K562 (cell line): ENCODE data around the gene MADCAM1. TPM values are rescaled to one million over a fixed set of nuclear protein-coding genes. Genes with fewer than 3 reads are reported as not detected.

Experiments
- ATAC-seq: fragments of 200-7000 bp; cut with Tn5 transposase; 3 replicates; pipeline ENCODE4 v1.9.1; 2020; ENCODE audit warnings: moderate library complexity
- BruUV-seq: library from RNA; stranded (reverse); fragments of 400-500 nt; replicated peaks from 2 replicates; lab custom pipeline; 2021; lab: Mats Ljungman, UMichigan
- CTCF ChIA-PET: fragments of 300-600 bp; formaldehyde crosslinking; extraction: SDS; loops from one replicate; lab custom pipeline; 2021; ENCODE audit warnings: low intra/inter-chr PET ratio; lab: Yijun Ruan, JAX
- POLR2A ChIA-PET: fragments of 300-600, 350-650 bp; sonication (Branson Sonifier 250); formaldehyde crosslinking; extraction: SDS; loops from one replicate; lab custom pipeline; 2021; ENCODE audit warnings: antibody characterized with exemption, inconsistent platforms; lab: Yijun Ruan, JAX
- DNase-seq, 4 experiments: peaks; one replicate each; pipeline versions ENCODE4 v3.0.0 to v3.0.0-alpha.2; 2011 to 2018; ENCODE audit warnings: low spot score in 3 of 4, mixed read lengths in 3 of 4; ENCODE audit errors: extremely low read depth in 1 of 4
- FAIRE-seq: peaks from 2 replicates; lab custom pipeline; 2011; peaks lifted over from hg19 to GRCh38; lab: Jason Lieb, UNC
- H2AFZ ChIP-seq: 2 replicates; pipeline ENCODE4 v1.6.0; 2011; ENCODE audit warnings: low read depth, low read length, control low read depth, inconsistent platforms
- H3K27ac ChIP-seq: fragments of 200-600 bp; 3 replicates; pipeline ENCODE4 v1.8.0; 2011; ENCODE audit warnings: low read depth, mild to moderate bottlenecking, control low read depth, inconsistent platforms, low read length, moderate library complexity, mixed read lengths; ENCODE audit errors: extremely low read depth
- H3K27me3 ChIP-seq, 2 experiments: fragments of 300-600 bp in 1 of 2; 2 replicates in 1 of 2; 3 replicates in 1 of 2; pipeline versions ENCODE4 v1.6.0 to v1.8.0; 2011; ENCODE audit warnings: inconsistent platforms in 2 of 2, low read length in 2 of 2, mild to moderate bottlenecking in 1 of 2, mixed read lengths in 1 of 2, moderate library complexity in 1 of 2; ENCODE audit not compliant: control insufficient read depth in 2 of 2, insufficient read depth in 2 of 2
- H3K36me3 ChIP-seq: fragments of 300-600 bp; 3 replicates; pipeline ENCODE4 v1.8.0; 2011; ENCODE audit warnings: mild to moderate bottlenecking, low read length, inconsistent platforms; ENCODE audit not compliant: control insufficient read depth, insufficient read depth
- H3K4me1 ChIP-seq, 2 experiments: fragments of 200-600 bp in 1 of 2; replicated peaks in 1 of 2; 2 replicates in 1 of 2; 3 replicates in 1 of 2; pipeline versions ENCODE4 v1.5.1 to v1.8.0; 2011; ENCODE audit warnings: inconsistent platforms in 2 of 2, low read length in 2 of 2, mild to moderate bottlenecking in 1 of 2, mixed read lengths in 1 of 2, moderate library complexity in 1 of 2; ENCODE audit not compliant: control insufficient read depth in 2 of 2, insufficient read depth in 2 of 2
- H3K4me2 ChIP-seq: 2 replicates; pipeline ENCODE4 v1.6.1; 2011; ENCODE audit warnings: low read length, control low read depth, inconsistent platforms, mixed read lengths; ENCODE audit not compliant: insufficient read depth
- H3K4me3 ChIP-seq: fragments of 200-600 bp; sonication (generic), shearing (Covaris generic); 2 replicates; pipeline ENCODE4 v1.5.1; 2016; ENCODE audit warnings: control low read depth, inconsistent platforms
- H3K79me2 ChIP-seq: fragments of 200-600 bp; 3 replicates; pipeline ENCODE4 v1.8.0; 2011; ENCODE audit warnings: low read length, inconsistent platforms; ENCODE audit not compliant: control insufficient read depth, insufficient read depth
- H3K9ac ChIP-seq, 2 experiments: 2 replicates each; pipeline versions ENCODE4 v1.6.0 to v1.6.1; 2011; ENCODE audit warnings: low read depth in 2 of 2, low read length in 2 of 2, control low read depth in 1 of 2, inconsistent platforms in 1 of 2, mild to moderate bottlenecking in 1 of 2, mixed read lengths in 1 of 2; ENCODE audit not compliant: insufficient read depth in 1 of 2
- H3K9me1 ChIP-seq: one replicate; pipeline ENCODE4 v1.6.0; 2011; ENCODE audit warnings: inconsistent platforms, mild to moderate bottlenecking, low read length, moderate library complexity; ENCODE audit not compliant: control insufficient read depth, insufficient read depth
- H3K9me3 ChIP-seq: replicated peaks from 2 replicates; pipeline ENCODE4 v1.5.1; 2011; ENCODE audit warnings: low read depth, low read length, inconsistent platforms; ENCODE audit not compliant: control insufficient read depth, insufficient read depth
- H4K20me1 ChIP-seq: replicated peaks from 2 replicates; pipeline ENCODE4 v1.6.1; 2011; ENCODE audit warnings: low read length, inconsistent platforms, mixed read lengths; ENCODE audit not compliant: control insufficient read depth, insufficient read depth
- BCOR ChIP-seq: fragments of 450-650 bp; IDR thresholded peaks from 2 replicates; pipeline ENCODE4 v1.6.1; 2016
- CBX1 ChIP-seq: sonication (generic); IDR thresholded peaks from 2 replicates; pipeline ENCODE4 v1.6.1; 2016; ENCODE audit warnings: antibody characterized with exemption, low read depth, mild to moderate bottlenecking
- CBX8 ChIP-seq: fragments of 200-600 bp; sonication (generic); IDR thresholded peaks from 2 replicates; pipeline ENCODE4 v1.6.1; 2012; ENCODE audit warnings: borderline replicate concordance, mixed run types, low read depth, mild to moderate bottlenecking, moderate library complexity, mixed read lengths, low read length, control low read depth, inconsistent platforms; ENCODE audit not compliant: poor library complexity, severe bottlenecking; ENCODE audit errors: extremely low read depth
- CHCHD3 ChIP-seq: fragments of 250-450 bp; sonication (Bioruptor Pico); IDR thresholded peaks from 2 replicates; pipeline ENCODE4 v2.1.2; 2022; ENCODE audit warnings: mild to moderate bottlenecking
- ELF1 ChIP-seq: fragments of 200-800 bp; sonication (Bioruptor generic); IDR thresholded peaks from 2 replicates; pipeline ENCODE4 v1.6.1; 2016; ENCODE audit warnings: missing genetic modification characterization, missing compliant biosample characterization
- SRF ChIP-seq, 2 experiments: fragments of 250-450, 450-650 bp in 1 of 2; sonication (Bioruptor Pico) in 1 of 2; sonication (generic) in 1 of 2; formaldehyde crosslinking; IDR thresholded peaks; 2 replicates each; pipeline versions ENCODE4 v1.5.0 to v1.5.1; 2020 to 2022; ENCODE audit warnings: mild to moderate bottlenecking in 1 of 2, missing genetic modification reagents in 1 of 2
- TBL1XR1 ChIP-seq, 2 experiments: IDR thresholded peaks; 2 replicates each; pipeline ENCODE4 v1.6.1; 2012; ENCODE audit warnings: improper control_type of control experiment in 2 of 2, low read length in 2 of 2, mild to moderate bottlenecking in 1 of 2
- ZBTB1 ChIP-seq: sonication (generic); formaldehyde crosslinking; IDR thresholded peaks from 2 replicates; pipeline ENCODE4 v1.8.1; 2023; ENCODE audit warnings: missing genetic modification reagents, low read depth, mild to moderate bottlenecking, borderline replicate concordance
- ZBTB7A ChIP-seq: IDR thresholded peaks from 2 replicates; pipeline ENCODE4 v1.6.1; 2011; ENCODE audit warnings: low read depth, mild to moderate bottlenecking, low read length, moderate library complexity, borderline replicate concordance; ENCODE audit not compliant: control insufficient read depth
- ZNF445 ChIP-seq: fragments of 250-450 bp; sonication (Bioruptor Pico); IDR thresholded peaks from 2 replicates; pipeline ENCODE4 v1.4.0; 2020; ENCODE audit warnings: low read depth, mild to moderate bottlenecking, moderate library complexity
- ZNF584 ChIP-seq: fragments of 200-800 bp; sonication (Bioruptor generic); IDR thresholded peaks from 2 replicates; pipeline ENCODE4 v1.6.1; 2016; ENCODE audit warnings: low read depth, mild to moderate bottlenecking, missing genetic modification characterization, missing compliant biosample characterization
- WGBS: fragments of 100-300 bp; shearing (Covaris generic); methylation state at CpG from one replicate; pipeline ENCODE4 v1.1.6; 2016; ENCODE audit warnings: low coverage, mixed read lengths; ENCODE audit not compliant: insufficient coverage; ENCODE audit errors: missing lambda C conversion rate; 5-methylcytosine and 5-hydroxymethylcytosine counted together
- in situ Hi-C: fragments of 300-500 bp; cut with MboI; formaldehyde crosslinking; loops from 4 replicates; pipeline ENCODE4 v1.15.0; 2018; ENCODE audit warnings: inconsistent platforms, mixed read lengths
- intact Hi-C: fragments of 100-400 bp; cut with micrococcal nuclease; formaldehyde crosslinking; loops from 2 replicates; pipeline ENCODE4 v1.14.2; 2022
- polyA plus RNA-seq, 8 experiments: library from polyadenylated mRNA; depleted of rRNA in 4 of 8; stranded (reverse) in 5 of 8; unstranded in 3 of 8; fragments of >200 nt; fragmentation: Nextera tagmentation in 2 of 8; fragmentation: Illumina TruSeq in 1 of 8; extraction: Ambion mirVana in 2 of 8; extraction: Trizol in 1 of 8; gene quantifications; 2 replicates each; pipeline versions ENCODE4 v1.2.1 to v1.2.3, GENCODE V29; 2011 to 2014; ENCODE audit warnings: inconsistent platforms in 1 of 8, missing spikeins in 1 of 8
- total RNA-seq, 7 experiments: library from RNA; depleted of rRNA in 6 of 7; stranded (reverse); fragments of >200 nt in 6 of 7; fragmentation: Illumina TruSeq in 2 of 7; extraction: Trizol in 2 of 7; gene quantifications; 2 replicates each; pipeline versions ENCODE4 v1.2.1 to v1.2.3, GENCODE V29; 2011 to 2021; ENCODE audit warnings: low replicate concordance in 1 of 7
- TF ChIP-seq, protein P1 (sequence below): fragments of 450-650 bp; formaldehyde crosslinking; IDR thresholded peaks from 2 replicates; pipeline ENCODE4 v1.4.0; 2020; ENCODE audit warnings: mild to moderate bottlenecking, moderate library complexity
- TF ChIP-seq, protein P2 (sequence below): sonication (generic); formaldehyde crosslinking; IDR thresholded peaks from 2 replicates; pipeline ENCODE4 v1.8.1; 2023; ENCODE audit warnings: mild to moderate bottlenecking, missing genetic modification reagents
- TF ChIP-seq, protein P3 (sequence below): sonication (generic); formaldehyde crosslinking; IDR thresholded peaks from 2 replicates; pipeline ENCODE4 v1.8.0; 2022; ENCODE audit warnings: missing genetic modification reagents, mild to moderate bottlenecking, moderate library complexity, borderline replicate concordance
- TF ChIP-seq, protein P4 (sequence below): fragments of 450-650 bp; IDR thresholded peaks from 2 replicates; pipeline ENCODE4 v1.6.1; 2018; ENCODE audit warnings: mild to moderate bottlenecking, low read depth; ENCODE audit not compliant: partially characterized antibody

The MADCAM1 gene
- total and polyA plus RNA-seq, 9 of the 15 experiments (the other 6 are each of a cell fraction or from before 2014, with no cell fraction given), result 0.09 to 0.36 (median 0.09) TPM; not detected in 6

DNA sequence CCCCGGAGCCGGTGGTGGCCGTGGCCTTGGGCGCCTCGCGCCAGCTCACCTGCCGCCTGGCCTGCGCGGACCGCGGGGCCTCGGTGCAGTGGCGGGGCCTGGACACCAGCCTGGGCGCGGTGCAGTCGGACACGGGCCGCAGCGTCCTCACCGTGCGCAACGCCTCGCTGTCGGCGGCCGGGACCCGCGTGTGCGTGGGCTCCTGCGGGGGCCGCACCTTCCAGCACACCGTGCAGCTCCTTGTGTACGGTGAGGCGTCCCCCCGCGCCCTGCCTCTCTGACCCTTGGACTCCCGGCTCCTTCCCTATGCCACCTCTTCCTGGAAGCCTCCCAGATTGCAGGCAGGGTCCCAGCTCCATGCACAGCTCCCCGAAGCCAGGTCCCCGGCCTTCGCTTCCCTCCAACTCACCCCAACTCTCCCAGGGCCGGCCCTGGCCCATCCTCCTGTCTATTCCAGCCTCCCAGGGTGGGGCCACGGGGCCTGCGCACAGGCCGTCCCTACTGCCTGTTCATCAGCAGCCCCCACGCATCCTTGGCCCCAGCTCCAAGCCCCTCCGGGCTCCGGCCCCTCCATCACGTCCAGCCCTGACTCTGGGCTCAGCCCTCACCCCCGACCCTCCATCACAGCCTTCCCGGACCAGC is 1.7 kb downstream of the MADCAM1 start:
- H3K36me3 ChIP-seq, result no peaks in the 10 kb centered on the region
- H3K4me1 ChIP-seq, result peaks cover 0 to 50% of the 10 kb centered on the region in 2 experiments; a peak in 3 of 5 replicates
- ChIA-PET CTCF (no interaction called here), POLR2A (interaction anchor here (0.9 kb wide), 1 partner anchor 10 kb away, joined by 4 read pairs; no protein-coding TSS in a partner anchor)
- H3K4me3 ChIP-seq, result no peak overlapping the region
- no peak for FAIRE-seq
- DNase-seq, result no peak
- no peak overlapping the region for H3K4me2 ChIP-seq
- in situ Hi-C loops, result no loop called here
- no TSS peak for BruUV-seq
- ATAC-seq, result peak; percentile 39; the same call in 2 of the 3 replicates
- H3K27ac ChIP-seq, result no peak overlapping the region
- no peaks in the 10 kb centered on the region for H3K79me2 ChIP-seq
- H3K9me3 ChIP-seq, result no peaks in the 10 kb centered on the region
- 26% methylated on average over 13 of the region's 50 CpGs for WGBS
- no peaks in the 10 kb centered on the region for H3K27me3 ChIP-seq
- no peaks in the 10 kb centered on the region for H3K9me1 ChIP-seq
- no peak overlapping the region for H3K9ac ChIP-seq
- intact Hi-C loops, result no loop called here
- no peak overlapping the region for H2AFZ ChIP-seq
- H4K20me1 ChIP-seq, result no peaks in the 10 kb centered on the region
- TF ChIP-seq, protein P1, sequence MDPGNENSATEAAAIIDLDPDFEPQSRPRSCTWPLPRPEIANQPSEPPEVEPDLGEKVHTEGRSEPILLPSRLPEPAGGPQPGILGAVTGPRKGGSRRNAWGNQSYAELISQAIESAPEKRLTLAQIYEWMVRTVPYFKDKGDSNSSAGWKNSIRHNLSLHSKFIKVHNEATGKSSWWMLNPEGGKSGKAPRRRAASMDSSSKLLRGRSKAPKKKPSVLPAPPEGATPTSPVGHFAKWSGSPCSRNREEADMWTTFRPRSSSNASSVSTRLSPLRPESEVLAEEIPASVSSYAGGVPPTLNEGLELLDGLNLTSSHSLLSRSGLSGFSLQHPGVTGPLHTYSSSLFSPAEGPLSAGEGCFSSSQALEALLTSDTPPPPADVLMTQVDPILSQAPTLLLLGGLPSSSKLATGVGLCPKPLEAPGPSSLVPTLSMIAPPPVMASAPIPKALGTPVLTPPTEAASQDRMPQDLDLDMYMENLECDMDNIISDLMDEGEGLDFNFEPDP (CRISPR knock-in tag), result no peak
- TF ChIP-seq, protein P2, sequence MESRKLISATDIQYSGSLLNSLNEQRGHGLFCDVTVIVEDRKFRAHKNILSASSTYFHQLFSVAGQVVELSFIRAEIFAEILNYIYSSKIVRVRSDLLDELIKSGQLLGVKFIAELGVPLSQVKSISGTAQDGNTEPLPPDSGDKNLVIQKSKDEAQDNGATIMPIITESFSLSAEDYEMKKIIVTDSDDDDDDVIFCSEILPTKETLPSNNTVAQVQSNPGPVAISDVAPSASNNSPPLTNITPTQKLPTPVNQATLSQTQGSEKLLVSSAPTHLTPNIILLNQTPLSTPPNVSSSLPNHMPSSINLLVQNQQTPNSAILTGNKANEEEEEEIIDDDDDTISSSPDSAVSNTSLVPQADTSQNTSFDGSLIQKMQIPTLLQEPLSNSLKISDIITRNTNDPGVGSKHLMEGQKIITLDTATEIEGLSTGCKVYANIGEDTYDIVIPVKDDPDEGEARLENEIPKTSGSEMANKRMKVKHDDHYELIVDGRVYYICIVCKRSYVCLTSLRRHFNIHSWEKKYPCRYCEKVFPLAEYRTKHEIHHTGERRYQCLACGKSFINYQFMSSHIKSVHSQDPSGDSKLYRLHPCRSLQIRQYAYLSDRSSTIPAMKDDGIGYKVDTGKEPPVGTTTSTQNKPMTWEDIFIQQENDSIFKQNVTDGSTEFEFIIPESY (CRISPR knock-in tag), result peak; percentile 94
- TF ChIP-seq ZNF584 (CRISPR knock-in tag) (no peak), CHCHD3 (no peak), CBX8 (no peak), ZBTB1 (CRISPR knock-in tag) (no peak), ZBTB7A (peak; percentile 14; the same call in 1 of the 2 replicates), ZNF445 (CRISPR knock-in tag) (no peak), CBX1 (0 out of 2 replicates have a peak, but pooled peaks have one; percentile 56), SRF (CRISPR knock-in tag; IDR thresholded peaks at IDR 0.05) (no peak), TBL1XR1 (IDR thresholded peaks at IDR 0.05; ENCODE audit: low read length in 2 of 2) (no peak), BCOR (peak; percentile 73; the same call in 1 of the 2 replicates), ELF1 (tag) (no peak)
- TF ChIP-seq, protein P3, sequence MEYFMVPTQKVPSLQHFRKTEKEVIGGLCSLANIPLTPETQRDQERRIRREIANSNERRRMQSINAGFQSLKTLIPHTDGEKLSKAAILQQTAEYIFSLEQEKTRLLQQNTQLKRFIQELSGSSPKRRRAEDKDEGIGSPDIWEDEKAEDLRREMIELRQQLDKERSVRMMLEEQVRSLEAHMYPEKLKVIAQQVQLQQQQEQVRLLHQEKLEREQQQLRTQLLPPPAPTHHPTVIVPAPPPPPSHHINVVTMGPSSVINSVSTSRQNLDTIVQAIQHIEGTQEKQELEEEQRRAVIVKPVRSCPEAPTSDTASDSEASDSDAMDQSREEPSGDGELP, result peak; percentile 39; the same call in 1 of the 2 replicates
- TF ChIP-seq, protein P4, sequence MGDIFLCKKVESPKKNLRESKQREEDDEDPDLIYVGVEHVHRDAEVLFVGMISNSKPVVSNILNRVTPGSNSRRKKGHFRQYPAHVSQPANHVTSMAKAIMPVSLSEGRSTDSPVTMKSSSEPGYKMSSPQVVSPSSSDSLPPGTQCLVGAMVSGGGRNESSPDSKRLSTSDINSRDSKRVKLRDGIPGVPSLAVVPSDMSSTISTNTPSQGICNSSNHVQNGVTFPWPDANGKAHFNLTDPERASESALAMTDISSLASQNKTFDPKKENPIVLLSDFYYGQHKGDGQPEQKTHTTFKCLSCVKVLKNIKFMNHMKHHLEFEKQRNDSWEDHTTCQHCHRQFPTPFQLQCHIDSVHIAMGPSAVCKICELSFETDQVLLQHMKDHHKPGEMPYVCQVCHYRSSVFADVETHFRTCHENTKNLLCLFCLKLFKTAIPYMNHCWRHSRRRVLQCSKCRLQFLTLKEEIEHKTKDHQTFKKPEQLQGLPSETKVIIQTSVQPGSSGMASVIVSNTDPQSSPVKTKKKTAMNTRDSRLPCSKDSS, result no peak
